ENCODE data around the gene UBA1.

UBA1 gene

DNA sequence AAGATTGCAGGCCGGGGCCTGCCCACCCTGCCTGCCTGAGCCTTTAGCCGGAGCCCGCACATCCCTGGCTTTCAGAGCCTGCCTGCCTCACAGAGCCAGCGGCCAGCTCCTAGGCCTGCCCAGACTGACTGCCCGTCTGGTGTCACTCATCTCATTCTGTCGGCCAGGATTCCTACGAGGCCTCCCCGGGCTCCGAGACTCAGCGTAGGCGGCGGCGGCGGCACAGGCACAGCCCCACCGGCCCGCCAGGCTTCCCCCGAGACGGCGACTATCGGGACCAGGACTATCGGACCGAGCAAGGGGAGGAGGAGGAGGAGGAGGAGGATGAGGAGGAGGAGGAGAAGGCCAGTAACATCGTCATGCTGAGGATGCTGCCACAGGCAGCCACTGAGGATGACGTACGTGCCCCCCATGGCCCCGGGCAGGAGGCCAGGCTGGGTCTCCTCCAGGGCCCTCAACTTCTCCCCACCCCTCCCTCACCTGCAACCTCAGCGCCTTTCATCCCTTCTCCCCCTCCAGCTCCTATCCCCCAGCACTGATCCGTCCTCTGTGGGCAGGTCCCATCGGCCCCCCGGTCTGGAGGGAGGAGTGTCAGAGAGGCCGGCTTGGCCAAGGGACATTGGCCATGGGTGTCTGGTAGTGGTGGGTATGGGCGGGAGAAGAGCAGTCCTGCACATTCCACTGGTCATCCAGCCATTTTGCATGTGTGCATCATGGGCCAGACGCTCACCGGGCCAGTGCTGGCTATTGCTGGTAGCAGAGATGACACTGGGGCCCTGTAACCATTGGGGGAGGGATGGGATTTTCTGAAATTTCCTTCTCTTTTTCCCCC, 22.6 kb upstream of the UBA1 start:
- no peak for DNase-seq

GRCh38 chrX:47171996-47172395, 21.6 kb upstream of the UBA1 start:
- DNase-seq = no peak

DNA sequence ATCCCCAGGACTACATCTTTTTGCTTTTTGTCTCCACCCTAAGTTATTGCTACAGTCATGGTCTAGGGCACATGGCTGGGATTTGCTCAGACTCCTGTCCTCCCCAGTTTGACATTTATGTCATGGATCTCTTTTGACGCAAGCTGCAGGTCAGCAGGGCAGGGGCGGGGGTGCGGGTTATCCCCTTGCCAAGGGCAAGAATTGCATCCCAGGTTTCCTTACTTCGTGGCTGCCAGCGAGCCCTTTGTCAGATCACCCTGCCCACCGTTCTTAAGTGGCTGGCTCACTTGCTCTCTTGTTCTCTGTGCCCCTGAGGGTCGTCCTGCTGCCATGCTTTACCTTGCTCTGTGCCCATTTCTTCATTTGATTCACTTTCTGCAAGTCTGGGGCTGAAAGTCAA, 21.1 kb upstream of the UBA1 start:
- no peak for DNase-seq

GRCh38 chrX:47172971-47173792, 20.4 kb upstream of the UBA1 start:
- no peak for DNase-seq

GRCh38 chrX:47174376-47174775, 19.3 kb upstream of the UBA1 start:
- DNase-seq = no peak

- DNase-seq = no peak
These were observed 18.6 kb upstream of the UBA1 start for GRCh38 chrX:47174846-47175587.

DNA sequence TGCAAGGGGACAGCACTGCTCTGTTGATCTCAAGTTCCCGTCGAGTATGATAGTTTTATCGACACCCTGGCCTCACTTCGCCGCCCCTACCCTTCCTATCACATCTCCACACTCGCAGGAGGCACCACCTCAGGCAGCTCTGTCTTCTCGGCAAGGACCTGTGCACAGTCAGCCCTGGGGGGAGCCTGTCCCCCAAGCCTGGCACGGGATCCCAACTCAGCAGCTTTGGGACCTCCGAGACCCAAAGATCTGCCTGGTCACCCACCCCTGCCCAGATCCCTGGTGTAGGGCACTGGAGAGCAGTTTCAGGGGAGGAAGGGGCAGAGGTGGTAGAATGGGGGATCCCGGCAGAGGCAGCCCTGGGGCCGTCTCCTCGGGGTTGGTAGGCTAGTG, 18.0 kb upstream of the UBA1 start:
- no peak for DNase-seq

GRCh38 chrX:47176101-47176740, 17.4 kb upstream of the UBA1 start:
- DNase-seq = no peak

DNA sequence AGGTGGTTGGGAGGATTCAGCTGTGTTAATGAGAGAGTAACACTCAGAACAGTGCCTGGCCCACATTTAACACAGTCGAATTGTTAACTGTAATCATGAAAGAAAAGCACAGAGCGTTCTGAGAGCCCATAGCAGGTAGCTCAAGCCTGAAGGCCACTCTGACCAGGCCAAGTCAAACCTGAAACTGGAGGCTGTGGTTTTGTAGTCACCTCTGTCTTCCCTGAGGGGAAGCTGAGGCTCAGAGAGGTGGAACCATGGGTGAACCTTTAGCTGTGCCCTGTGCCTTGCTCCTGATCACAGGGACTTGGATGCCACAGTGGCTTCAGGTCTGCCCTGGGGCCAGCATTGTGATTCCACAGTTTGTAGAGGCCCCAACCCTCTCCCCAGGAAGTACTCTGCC, 16.6 kb upstream of the UBA1 start:
- DNase-seq = no peak

GRCh38 chrX:47178337-47178736, 15.3 kb upstream of the UBA1 start:
- no peak for DNase-seq

GRCh38 chrX:47179221-47179927, 14.3 kb upstream of the UBA1 start:
- no peak for DNase-seq

GRCh38 chrX:47179928-47180255, 13.7 kb upstream of the UBA1 start:
- no peak for DNase-seq

- no peak for DNase-seq
These were observed 13.3 kb upstream of the UBA1 start for GRCh38 chrX:47180346-47180745.

DNA sequence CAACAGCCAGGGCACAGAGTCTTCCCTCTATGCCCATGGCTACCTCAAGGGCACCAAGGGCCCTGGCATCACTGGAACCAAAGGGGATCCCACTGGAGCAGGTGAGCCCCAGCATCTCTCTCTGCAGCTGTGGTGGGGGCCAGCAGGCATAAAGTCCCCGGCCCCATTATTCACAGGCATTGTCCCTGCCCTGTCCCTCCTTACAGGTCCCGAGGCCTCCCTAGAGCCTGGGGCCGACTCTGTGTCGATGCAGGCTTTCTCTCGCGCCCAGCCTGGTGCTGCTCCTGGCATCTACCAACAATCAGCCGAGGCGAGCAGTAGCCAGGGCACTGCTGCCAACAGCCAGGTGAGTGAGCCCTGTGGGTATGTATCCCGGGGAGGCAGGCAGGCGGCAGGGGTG, 12.3 kb upstream of the UBA1 start:
- DNase-seq = no peak

DNA sequence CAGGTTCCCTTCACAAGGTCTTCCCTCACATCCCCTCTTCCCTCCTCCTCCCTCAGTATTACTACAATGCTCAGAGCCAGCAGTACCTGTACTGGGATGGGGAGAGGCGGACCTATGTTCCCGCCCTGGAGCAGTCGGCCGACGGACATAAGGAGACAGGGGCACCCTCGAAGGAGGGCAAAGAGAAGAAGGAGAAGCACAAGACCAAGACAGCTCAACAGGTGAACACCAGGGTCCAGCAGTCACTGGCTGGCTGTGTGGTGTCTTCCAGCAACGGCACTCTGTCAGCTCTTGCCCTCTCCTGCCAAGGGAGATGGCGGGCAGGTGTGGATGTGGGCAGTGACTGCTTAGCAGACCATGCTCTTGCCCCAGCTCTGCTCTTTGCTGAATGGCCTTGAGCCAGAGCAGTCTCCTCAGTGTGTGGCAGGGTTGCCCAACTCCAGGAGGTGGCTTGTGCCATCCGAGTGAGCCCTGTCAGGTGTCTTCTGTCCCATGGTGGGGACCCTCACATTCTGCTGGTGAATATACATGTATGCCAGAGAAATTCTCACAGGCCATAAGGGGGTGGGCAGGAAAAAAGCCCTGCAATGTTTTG, 11.4 kb upstream of the UBA1 start:
- no peak for DNase-seq

DNA sequence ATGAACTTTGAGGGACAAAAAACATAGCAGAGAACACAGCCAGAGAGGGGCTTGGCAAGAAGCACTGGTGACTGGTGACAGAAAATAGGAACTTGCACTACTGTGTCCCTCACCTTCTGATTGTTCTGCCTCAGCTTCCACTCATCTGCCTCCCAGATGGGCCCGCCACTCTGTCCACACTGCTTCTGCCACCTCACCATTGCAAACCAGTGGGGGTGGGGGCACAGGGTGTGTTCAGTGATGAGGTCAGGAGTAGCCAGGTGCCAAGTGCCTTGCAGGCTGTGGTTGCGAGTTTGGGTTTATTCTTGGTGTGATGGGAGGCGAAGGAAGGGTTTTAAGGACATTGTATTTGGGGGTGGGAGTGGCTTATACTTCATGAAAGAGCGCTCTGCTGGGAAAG, 9.1 kb upstream of the UBA1 start:
- no peak for DNase-seq

- DNase-seq = no peak
These were observed 8.4 kb upstream of the UBA1 start for GRCh38 chrX:47185241-47185640.

DNA sequence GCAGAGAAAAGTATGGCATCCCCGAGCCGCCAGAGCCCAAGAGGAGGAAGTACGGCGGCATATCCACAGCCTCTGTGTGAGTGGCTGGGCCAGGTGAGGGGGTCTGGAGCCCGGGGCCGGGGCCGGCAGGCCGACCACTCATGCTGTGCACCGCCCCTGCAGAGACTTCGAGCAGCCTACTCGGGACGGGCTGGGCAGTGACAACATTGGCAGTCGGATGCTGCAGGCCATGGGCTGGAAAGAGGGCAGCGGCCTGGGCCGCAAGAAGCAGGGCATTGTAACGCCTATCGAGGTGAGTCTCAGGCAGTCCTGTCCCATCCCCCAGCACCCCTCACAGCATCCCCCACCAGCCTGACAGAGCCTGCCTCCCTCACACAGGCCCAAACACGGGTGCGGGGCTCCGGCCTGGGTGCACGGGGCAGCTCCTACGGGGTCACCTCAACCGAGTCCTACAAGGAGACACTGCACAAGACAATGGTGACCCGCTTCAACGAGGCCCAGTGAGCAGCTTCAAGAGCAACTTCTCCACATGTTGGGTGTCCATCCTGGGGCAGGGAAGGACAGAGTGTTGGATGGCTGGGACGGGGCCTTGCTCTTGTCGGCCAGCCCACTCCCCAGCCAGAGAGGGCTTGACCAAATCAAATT, 7.4 kb upstream of the UBA1 start:
- no peak for DNase-seq

GRCh38 chrX:47187106-47187677, 6.4 kb upstream of the UBA1 start:
- no peak for DNase-seq

- DNase-seq = no peak
These were observed 3.7 kb upstream of the UBA1 start for GRCh38 chrX:47189906-47190305.

All from SHP77 treated with DMSO at 0.1 percent for 48 hours (cell line).